GM21529 (cell line): Measurements from ENCODE around the gene PLXNA4.

Experiments used
- ATAC-seq: cut with Tn5 transposase; IDR thresholded peaks from one replicate; pipeline ENCODE4 v1.9.1; 2021; ENCODE audit not compliant: unreplicated experiment

PLXNA4 gene

DNA sequence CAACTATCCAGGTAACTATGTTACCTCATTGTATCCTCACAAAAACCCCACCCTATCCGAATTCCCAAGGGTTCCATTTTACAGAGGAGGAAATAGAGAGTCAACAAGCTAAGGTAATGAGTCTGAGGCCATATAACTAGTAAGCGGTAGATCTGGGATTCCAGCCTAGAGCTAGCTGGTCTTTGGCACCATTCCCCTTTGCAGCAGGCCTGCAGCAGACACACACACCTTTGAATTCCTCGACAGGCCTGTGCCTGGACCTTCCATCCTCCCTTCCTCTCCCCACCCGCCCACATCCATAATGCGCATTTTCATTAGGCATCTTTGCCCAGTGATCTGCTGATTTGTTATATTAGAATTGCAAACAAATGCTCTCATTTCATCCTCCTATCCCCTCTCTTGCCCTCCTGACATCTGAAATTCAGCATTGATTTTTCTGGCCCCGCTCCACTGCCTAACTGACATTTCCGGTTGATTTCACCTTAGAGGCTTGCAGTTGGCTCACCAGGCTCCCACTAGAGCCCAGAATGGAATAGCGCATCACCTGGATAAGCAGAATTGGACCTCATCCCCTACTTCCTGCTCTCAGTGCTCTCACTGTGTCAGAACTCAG lies 129.5 kb downstream of the PLXNA4 start:
- no peak for ATAC-seq

DNA sequence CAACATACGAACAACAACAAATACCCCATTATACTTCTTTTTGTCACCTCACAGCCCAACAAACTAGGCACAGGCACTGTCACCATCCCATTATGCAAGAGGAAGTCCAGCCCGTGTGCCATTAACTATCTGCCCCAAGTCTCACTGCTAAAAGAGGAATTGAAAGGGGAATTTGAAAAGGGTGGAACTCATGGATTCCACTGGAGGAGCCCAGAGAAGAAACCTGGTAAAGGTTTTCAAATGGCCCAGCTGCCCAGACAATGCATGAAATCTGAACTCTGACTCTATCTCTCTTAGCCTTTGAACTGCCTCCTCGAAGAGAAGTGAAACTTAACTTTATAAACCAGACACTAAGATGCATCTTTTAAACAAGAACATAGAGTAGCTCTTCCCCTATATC lies 130.0 kb downstream of the PLXNA4 start:
- no peak for ATAC-seq

DNA sequence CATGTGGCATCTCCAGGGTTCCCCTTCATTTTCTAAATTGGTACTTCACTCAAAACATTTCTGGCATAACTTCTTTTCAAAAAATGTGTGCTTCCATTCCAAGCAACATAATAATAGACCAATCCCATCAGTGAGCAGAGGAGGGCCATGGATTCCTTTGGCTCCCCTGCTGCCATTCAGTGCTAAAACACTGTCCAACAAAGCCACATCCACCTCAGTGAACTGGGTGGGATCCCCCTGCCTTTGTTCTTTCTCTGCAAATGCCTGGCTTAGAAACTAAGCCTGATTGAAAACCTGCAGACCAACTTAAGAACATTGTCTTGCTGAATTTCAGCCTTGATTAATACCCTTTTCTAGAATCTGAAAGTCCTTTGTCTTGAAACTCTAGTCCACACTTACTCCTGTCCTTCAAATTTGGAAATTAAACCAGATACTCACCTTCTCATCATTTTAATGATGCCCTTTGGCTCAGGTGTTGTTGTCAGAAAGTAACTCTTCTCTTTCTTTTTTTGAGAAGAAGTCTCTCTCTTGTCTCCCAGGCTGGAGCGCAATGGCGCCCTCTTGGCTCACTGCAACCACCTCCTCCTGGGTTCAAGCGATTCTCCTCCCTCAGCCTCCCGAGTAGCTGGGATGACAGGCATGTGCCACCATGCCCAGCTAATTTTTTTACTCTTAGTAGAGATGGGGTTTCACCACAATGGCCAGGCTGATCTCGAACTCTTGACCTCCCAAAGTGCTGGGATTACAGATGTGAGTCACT lies 132.3 kb downstream of the PLXNA4 start:
- no peak for ATAC-seq

DNA sequence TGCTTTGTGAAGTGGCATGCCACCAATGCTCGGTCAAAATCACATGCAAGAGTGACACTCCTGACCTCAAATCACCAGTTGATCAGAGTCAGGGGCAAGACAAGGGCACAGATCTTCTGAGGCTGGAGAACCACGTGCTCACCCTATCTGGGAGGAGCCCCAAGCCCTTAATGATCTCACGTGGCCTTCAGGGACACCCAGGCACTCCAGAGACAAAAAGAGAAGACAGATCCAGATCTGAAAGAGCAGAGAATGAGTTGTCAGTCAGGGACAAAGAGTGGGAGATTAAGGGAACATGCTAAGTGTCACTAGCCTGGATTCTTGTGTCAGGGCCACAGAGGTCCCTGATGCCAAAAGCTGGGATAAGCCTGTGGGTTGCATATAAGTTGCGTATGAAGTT lies 134.3 kb downstream of the PLXNA4 start:
- no peak for ATAC-seq

DNA sequence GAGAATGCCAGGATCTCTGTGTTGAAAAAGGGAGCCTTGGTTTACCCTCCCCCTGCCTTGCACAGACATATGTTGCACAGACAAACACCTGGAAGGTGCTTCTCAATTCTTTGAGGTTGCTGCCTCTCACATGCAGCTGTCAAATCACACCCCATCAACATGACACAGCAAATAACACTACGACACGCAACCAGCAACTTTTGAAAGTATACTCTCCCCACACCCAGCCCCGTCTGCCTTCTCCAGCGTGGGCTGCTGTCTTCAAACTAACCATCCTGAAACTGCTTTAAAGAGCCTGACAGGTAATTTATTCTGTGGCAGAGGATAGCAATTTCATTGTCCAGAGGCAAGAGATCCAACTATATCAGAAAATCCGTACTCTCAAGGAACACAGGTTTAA lies 136.1 kb downstream of the PLXNA4 start:
- ATAC-seq: no peak

DNA sequence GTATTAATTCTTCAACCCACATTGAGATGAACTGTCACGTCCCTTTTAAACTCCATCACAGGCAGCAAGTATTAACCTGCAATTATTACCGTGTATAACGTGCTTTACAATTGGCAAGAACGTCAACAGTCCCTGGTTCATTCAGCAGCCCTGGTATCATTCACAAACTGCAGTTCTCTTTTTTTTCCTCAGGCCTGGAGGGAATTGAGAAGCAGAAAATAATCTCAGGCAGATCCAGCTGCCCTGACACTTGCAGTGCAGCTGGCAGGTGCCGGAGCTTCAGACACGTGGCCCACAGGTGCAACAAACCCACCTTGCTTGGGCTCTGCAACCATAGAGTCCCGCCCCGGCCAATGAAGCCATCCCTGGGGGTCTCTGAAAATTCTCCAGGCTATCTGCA lies 137.3 kb downstream of the PLXNA4 start:
- ATAC-seq: no peak

DNA sequence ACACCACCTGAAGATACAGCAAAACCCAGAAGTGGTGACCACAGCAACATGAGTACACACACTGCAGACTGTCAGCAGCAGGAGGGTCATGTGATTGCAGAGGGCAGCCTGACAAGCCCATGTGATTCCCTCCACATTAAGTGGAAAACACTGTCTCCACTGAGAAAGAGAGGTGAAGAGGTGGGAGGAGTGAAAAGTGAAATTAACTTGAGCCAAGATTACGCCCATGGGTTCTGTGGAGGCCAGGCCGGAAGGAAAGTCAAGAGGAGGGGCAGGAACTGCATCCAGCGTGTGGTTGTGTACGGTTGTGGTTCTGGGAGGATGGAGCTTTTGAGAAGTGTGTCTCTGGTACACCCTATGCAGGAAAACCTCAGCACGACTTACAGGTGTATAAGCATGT lies 138.5 kb downstream of the PLXNA4 start:
- no peak for ATAC-seq

DNA sequence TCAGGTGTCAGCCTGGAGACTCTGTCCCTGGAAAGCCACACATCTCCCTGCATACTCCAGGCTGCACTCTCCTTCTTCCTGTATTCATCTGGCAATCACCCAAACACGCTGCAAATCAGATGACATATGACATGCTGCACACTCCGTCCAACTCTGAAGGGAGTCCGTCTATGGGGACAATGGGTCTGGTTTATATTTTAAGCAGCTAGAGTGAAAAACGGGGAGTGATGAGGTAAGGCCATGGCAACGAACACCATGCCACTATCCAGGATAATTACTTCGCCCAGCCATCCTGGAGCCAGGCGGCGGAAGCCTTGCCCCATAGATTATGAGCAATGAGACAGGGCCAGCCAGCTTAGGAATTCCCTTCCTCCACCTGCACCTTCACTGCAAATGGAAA lies 140.1 kb downstream of the PLXNA4 start:
- no peak for ATAC-seq

DNA sequence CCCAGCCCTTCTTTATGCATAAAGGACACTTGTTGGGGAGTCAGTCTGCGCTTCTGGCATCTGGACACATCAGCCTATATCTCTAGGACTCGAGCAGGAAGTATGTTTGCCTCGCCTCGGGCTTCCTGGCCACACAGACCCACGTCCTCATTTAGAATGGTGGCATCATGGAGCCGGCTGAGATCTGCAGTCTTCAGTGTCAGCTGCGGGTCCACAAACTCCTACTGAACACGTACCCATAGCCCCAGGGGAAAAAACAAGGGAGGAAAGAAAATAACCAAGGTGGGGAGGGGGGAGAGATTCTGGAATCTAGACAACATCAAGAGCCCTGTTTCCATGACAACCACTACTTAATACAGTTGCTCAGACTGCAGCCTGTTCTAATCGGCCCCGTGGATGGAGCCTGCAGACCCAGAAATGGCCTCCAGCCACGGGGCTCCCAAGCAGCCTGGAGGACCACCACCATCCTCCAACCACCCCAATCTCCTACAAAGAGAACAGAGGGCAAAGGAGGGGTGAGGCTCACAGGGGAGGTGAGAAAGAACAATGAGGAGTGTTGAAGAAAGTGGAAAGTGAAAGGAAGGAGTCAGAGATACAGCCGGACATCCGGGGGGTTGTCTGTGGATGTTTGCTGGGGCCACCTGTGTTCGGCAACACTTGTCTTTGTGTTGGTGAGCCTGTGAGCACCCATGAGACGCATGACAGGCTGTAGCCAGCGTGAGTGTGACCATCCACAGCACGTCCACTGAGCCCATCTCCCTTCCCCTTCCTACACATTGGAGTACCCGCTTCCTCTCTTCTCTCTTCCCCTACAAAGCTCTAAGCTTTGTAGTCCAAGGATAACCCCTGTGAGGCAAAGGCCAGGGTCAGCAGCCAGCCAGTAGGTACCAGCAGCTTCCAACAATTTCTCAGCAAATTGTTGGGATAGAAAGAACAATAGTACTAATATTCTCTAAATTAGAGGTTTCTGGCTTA lies 141.0 kb downstream of the PLXNA4 start:
- no peak for ATAC-seq

DNA sequence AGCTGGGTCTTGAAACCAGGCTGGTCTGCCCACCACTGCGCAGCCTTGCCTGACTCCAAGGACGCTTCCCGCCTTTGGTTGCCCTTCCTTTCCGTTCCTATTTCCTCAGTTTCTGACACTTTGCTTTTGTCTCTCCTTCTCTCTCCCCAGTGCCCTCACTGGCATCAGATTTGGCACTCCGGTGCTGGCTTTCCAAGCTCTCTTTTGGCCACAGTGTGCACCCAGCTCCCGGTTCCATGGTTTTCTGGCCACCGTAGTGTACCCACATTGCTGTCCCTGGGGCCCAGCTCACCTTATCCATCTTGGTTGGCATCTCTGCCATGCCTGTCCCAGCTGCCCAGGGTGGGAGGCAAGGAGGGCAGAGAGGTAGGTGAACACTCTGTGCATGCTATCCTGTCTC lies 142.2 kb downstream of the PLXNA4 start:
- ATAC-seq: no peak

DNA sequence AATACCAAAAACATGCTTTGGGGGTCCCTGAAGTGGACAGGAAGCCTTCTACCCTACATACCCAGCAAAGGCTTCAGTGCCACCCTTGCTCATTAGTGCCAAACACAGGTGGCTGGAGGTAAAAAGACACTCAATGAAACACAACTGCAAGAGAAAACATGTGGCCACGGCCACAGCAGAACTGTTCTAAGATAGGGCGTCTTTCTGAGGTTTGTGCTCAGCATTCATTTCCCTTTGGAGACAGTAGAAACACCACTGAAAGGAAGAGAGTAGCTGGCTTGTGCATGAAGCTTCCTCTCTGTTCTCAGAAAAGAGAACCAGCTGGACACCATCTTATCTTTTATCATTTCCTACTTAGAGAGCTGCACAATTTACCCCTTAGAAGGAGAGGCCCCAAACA lies 143.0 kb downstream of the PLXNA4 start:
- no peak for ATAC-seq

DNA sequence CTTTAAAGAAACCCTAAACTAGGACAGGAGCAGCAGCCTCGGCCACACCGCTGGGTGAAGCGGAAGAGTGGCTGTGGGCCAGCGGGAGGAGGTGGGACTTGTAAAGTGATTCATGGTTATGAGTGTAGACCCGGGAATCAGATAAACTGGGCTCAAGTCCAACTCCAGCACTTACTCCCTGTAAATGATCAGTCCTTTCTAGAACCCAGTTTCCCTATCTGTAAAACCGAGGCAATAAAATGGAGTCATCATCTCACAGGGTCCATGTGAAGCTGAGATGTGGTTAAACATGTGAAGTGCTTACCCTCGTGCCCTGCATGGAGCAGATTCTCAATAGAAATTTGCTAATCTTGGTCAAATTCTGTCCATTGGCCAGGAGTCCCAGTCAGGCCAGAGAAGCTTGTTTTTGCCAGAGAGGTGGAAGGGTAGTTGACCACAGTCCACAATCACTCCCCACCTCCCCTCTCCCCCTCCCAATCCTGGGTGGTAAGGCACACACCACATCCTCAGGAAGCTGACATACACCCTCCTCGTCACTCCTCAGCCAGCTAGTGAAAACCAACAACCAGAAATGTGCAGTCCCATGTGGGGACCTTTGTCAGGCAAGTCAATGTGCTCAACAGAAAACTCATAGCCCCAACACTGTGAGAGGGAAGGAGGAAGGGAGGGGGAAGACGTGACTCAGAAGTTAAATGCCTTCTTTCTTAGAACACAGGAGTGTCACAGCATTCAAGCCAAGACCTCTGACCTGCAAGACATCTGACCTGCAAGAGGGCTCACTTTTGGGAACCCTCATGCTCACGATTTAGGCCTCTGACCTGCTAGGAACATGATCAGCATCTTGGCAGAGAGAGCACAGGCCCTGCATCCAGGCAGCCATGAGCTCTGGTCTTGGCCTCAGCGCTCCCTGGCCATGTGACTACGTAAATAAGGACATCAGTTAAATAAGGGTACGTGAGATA lies 145.1 kb downstream of the PLXNA4 start:
- ATAC-seq: no peak

DNA sequence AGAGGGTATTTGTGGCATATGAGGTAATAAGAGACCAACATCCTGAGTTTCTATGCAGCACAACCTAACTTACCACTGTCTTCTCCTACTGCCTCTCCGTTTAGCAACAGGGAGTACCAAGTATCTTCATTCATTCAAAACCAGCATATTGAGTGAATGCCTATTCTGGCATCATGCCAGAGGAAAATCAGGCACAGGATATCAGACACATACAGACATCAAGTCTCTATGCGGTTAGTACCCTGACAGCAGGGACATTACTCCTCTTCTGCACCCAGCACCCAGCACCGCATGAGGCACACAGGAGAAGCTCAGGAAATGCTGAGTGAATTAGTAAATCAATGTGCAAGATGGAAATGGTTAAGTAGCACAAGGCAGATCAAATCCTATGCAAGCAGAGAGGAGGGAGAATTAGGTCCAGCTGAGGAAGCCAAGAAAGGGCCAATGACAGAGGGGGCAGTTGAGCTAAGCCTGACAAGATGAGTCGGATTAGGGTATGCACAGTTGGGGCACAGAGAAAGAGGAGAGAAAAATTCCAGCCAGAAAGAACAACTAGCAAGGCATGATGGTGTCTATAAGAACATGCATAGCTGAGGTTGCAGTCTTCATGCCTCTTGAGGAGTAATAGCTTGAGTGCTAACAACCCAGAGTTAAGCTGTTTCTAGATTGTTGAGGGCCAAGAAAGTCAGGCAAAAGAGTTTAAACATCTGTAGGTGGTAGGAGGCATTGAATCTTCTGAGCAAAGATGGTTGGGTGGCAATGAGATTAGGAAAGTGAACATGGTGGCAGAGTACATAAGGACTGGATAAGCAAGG lies 146.0 kb downstream of the PLXNA4 start:
- no peak for ATAC-seq

DNA sequence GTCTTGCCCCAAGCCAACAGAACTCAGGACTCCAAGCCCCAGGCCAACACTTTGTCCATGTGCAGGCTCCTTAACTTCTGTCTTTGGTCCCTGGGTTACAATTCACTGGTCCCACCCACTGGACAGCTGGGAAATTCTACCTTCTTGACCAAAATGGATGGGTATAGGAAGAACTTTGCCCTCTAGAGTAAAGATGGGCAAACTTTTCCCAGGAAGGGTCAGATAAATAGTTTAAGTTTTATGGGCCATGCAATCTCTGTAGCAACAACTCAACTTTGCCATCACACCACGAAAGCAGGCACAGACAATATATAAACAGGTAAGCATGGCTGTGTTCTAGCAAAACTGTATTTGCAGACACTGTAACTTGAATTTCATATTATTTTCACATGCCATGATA lies 147.1 kb downstream of the PLXNA4 start:
- ATAC-seq: no peak

DNA sequence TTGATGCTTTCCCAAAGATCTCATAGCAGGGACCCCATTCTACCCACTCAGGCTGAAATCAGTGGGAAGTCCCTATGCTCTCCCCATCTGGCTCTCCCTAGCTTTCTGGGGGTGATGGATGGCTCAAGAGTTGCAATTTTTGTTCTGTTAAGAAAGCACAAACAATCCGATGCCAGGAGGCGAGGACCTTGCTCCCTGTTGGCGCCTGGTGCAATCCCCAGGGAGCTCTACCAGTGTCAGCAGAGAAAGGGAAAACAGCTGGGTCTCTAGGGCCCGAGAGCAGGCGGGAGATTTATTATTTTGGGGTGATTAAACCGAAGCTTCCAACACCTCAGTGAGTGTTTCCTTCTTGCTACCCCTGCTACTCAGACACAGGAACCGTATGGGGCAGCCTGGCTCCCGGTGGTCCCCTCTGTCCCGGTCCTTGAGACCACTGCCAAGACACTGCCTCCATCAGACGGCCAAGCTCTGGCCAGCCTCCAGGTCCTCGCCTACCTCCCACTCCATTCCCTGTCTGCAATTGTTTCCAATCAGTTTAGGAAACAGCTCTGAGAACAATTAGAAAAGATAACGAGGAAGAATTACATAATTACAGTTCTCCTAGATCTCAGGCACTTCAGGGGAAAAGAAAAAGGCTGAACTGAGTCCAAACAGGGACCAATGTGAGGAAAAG lies 147.9 kb downstream of the PLXNA4 start:
- no peak for ATAC-seq

DNA sequence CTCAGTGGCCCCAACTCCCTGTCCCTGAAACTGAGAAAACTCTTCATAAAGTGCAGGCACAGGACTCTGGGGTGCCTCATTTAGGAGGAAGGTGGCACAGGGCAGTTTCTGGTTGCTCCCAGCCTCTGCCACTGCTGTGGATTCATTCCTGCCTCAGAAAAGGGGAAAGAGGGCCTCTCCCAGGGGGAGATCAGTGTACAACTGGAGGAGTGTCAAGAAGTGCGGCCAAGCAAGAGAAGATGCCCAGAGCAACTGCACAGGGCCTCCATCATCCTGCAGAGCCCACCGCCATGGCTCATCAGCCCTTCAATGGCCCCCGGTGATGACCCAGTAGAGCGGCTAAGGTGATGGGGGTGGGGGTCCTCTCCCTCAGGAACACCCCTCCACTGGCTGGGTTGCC lies 150.3 kb downstream of the PLXNA4 start:
- no peak for ATAC-seq

DNA sequence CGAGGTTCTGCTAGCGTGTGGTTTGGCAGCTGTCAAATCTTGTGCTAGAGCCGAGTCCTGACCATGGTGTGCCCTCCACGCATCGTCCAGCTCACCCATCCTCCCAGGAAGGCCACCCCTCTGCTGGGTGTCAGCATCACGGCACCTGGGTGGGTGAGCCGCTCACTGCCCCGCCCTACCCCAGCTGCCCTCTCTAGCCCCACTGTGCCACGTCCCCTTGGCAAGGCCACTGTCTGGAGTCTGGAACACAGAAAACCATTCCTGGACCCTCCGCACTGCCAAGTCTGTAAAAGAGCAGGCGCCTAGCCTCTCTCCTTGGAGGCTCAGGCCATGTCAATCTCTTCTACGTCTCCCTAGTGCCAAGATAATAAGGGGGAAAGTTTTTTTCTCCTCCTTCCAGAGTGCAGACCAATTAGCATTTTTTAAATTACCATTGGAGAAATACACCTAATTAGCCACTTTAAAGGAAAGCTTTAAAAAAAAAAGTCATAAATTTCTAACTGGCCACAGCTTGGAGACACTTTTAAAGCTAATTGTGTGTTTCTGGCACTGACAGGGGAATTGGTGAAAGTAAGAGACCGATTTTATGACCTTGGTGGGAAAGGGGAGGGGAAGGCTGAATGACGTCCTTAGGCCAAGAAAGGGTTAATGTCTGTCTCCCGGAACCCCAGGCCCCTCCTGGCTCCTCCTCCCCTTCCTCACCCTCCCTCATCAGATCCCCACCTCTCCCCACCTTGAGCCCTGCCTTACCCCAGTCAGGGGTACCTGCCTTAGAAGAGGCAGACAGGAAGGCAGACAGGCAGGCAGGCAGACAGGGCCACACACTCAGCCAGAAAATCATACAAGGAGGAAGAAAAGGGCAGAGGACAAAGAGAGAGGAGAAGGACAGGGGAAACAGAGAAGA lies 151.2 kb downstream of the PLXNA4 start:
- ATAC-seq: no peak

DNA sequence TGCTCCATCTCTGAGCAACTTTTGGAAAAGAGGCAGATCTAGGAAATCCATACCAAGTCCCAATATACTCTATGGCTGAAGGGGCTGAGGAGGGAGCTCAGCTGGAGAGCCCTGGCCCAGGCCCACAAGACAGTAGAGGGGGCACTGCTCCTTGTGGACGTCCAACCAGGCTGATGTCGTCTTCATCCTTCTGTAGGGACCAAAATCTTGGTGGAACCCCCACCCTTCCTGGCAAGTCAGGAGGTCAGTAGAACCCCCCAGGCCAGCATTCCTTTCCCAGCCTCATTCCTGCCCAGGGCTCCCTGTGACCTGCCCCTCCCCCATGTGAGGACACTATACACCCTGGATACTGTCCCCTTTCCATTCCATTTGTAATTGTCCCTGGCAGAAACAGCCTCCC lies 152.0 kb downstream of the PLXNA4 start:
- ATAC-seq: no peak
